DMS114 treated with DMSO at 0.1 percent for 48 hours (cell line): ENCODE measurements around the gene PXDC1.
"Not testable (repeated sequence)": the region's sequence is repeated elsewhere in the genome, so short reads cannot be mapped to it uniquely, and the experiment has no call there.

Source experiments
- DNase-seq: peaks from one replicate; lab custom pipeline; 2025; ENCODE audit not compliant: unreplicated experiment; lab: John Stamatoyannopoulos, UW

PXDC1 gene

GRCh38 chr6:3764516-3765335 lies 13.2 kb upstream of the PXDC1 start:
- no peak for DNase-seq

- no peak for DNase-seq
These were observed 11.3 kb upstream of the PXDC1 start for GRCh38 chr6:3762852-3763251.

GRCh38 chr6:3762359-3762758 lies 10.8 kb upstream of the PXDC1 start:
- no peak for DNase-seq

- DNase-seq, result no peak
These were observed 10.4 kb upstream of the PXDC1 start for GRCh38 chr6:3761989-3762270.

GRCh38 chr6:3759646-3760232 lies 8.2 kb upstream of the PXDC1 start:
- no peak for DNase-seq

GRCh38 chr6:3758842-3759144 lies 7.3 kb upstream of the PXDC1 start:
- DNase-seq, result no peak

GRCh38 chr6:3757998-3758841 lies 6.7 kb upstream of the PXDC1 start:
- not testable (repeated sequence) for DNase-seq

GRCh38 chr6:3757241-3757641 lies 5.7 kb upstream of the PXDC1 start:
- no peak for DNase-seq

- no peak for DNase-seq
These were observed 5.0 kb upstream of the PXDC1 start for GRCh38 chr6:3756546-3756945.

GRCh38 chr6:3755637-3756545 lies 4.4 kb upstream of the PXDC1 start:
- no peak for DNase-seq

- no peak for DNase-seq
These were observed 3.3 kb upstream of the PXDC1 start for GRCh38 chr6:3754776-3755175.

GRCh38 chr6:3754032-3754725 lies 2.7 kb upstream of the PXDC1 start:
- not testable (repeated sequence) for DNase-seq

GRCh38 chr6:3753228-3753835 lies 1.8 kb upstream of the PXDC1 start:
- DNase-seq, result no peak

- DNase-seq, result no peak
These were observed 1.2 kb upstream of the PXDC1 start for GRCh38 chr6:3752531-3753227.

GRCh38 chr6:3751730-3752530 lies 417 bp upstream of the PXDC1 start:
- peak; percentile 49 for DNase-seq

- DNase-seq, result peak; percentile 14
These were observed 1.0 kb downstream of the PXDC1 start for GRCh38 chr6:3750317-3751076.

GRCh38 chr6:3749977-3750316 lies 1.6 kb downstream of the PXDC1 start:
- DNase-seq, result no peak
